ENCODE measurements around the gene EFHC1.

Gene EFHC1

GRCh38 chr6:52504782-52505136 lies 84.6 kb downstream of the EFHC1 start:
- no peak for DNase-seq

GRCh38 chr6:52505726-52506409 lies 85.7 kb downstream of the EFHC1 start:
- DNase-seq = no peak

GRCh38 chr6:52506476-52506875 lies 86.3 kb downstream of the EFHC1 start:
- no peak for DNase-seq

- peak in 1 of 2 experiments; percentile 29 for DNase-seq
Observed at GRCh38 chr6:52507557-52508260, 87.6 kb downstream of the EFHC1 start.

GRCh38 chr6:52508261-52508739 lies 88.2 kb downstream of the EFHC1 start:
- DNase-seq = no peak

GRCh38 chr6:52509281-52510212 lies 89.4 kb downstream of the EFHC1 start:
- DNase-seq = no peak

GRCh38 chr6:52510213-52510562 lies 90.0 kb downstream of the EFHC1 start:
- no peak for DNase-seq

- DNase-seq = no peak
Observed at GRCh38 chr6:52511163-52511562, 91.0 kb downstream of the EFHC1 start.

GRCh38 chr6:52511572-52512151 lies 91.5 kb downstream of the EFHC1 start:
- DNase-seq = no peak

GRCh38 chr6:52512199-52512598 lies 92.1 kb downstream of the EFHC1 start:
- no peak for DNase-seq

- no peak for DNase-seq
Observed at GRCh38 chr6:52513464-52513863, 93.3 kb downstream of the EFHC1 start.

- no peak for DNase-seq
Observed at GRCh38 chr6:52513896-52514295, 93.8 kb downstream of the EFHC1 start.

GRCh38 chr6:52514514-52514913 lies 94.4 kb downstream of the EFHC1 start:
- DNase-seq = no peak

- DNase-seq = no peak
Observed at GRCh38 chr6:52515219-52515960, 95.2 kb downstream of the EFHC1 start.

- DNase-seq = no peak
Observed at GRCh38 chr6:52516269-52516668, 96.1 kb downstream of the EFHC1 start.

- DNase-seq = no peak
Observed at GRCh38 chr6:52516943-52517342, 96.8 kb downstream of the EFHC1 start.

GRCh38 chr6:52517502-52518278 lies 97.5 kb downstream of the EFHC1 start:
- DNase-seq = no peak

GRCh38 chr6:52518279-52518945 lies 98.3 kb downstream of the EFHC1 start:
- no peak for DNase-seq

GRCh38 chr6:52519618-52520017 lies 99.5 kb downstream of the EFHC1 start:
- no peak for DNase-seq

- DNase-seq = no peak
Observed at GRCh38 chr6:52522151-52522626, 102.0 kb downstream of the EFHC1 start.

- no peak for DNase-seq
Observed at GRCh38 chr6:52522655-52523054, 102.5 kb downstream of the EFHC1 start.

All from NCI-H524 (cell line).